Heart left ventricle (tissue), 16 donors: ENCODE data around the gene ASPG. TPM values are rescaled to one million over a fixed set of nuclear protein-coding genes. Genes with fewer than 3 reads are reported as not detected.
"Not testable (repeated sequence)": the region's sequence is repeated elsewhere in the genome, so short reads cannot be mapped to it uniquely, and the experiment has no call there.

Experiments used
- ATAC-seq, 4 donors: fragments of 200-7000 bp; cut with Tn5 transposase; one replicate each; pipeline ENCODE4 v1.9.1; 2020 to 2022; ENCODE audit warnings: moderate library complexity in 4 of 4, mild to moderate bottlenecking in 3 of 4, moderate number of reproducible peaks in 1 of 4
- DNase-seq, 5 donors: peaks; one replicate each; pipeline ENCODE4 v3.0.0-alpha.2; 2020
- H3K27ac ChIP-seq, 12 donors: fragments of 200-600 bp; sonication (generic) in 4 of 12; one replicate each; pipeline versions ENCODE4 v1.5.0 to v1.8.0; 2016 to 2022; ENCODE audit warnings: mild to moderate bottlenecking in 2 of 12
- H3K27me3 ChIP-seq, 9 donors: fragments of 200-600 bp; sonication (generic) in 2 of 9; one replicate each; pipeline versions ENCODE4 v1.5.1 to v1.8.0; 2016 to 2022; ENCODE audit warnings: mild to moderate bottlenecking in 3 of 9
- H3K36me3 ChIP-seq, 9 donors: fragments of 200-600 bp; sonication (generic) in 2 of 9; one replicate each; pipeline versions ENCODE4 v1.5.0 to v1.8.0; 2018 to 2022; ENCODE audit warnings: mild to moderate bottlenecking in 2 of 9
- H3K4me1 ChIP-seq, 12 donors: fragments of 200-600 bp; sonication (generic) in 4 of 12; one replicate each; pipeline versions ENCODE4 v1.5.0 to v1.8.0; 2016 to 2022; ENCODE audit warnings: mild to moderate bottlenecking in 3 of 12
- H3K4me3 ChIP-seq, 12 donors: fragments of 200-600 bp; sonication (generic) in 4 of 12; one replicate each; pipeline versions ENCODE4 v1.5.0 to v1.8.0; 2017 to 2022; ENCODE audit warnings: mild to moderate bottlenecking in 9 of 12, moderate library complexity in 4 of 12
- H3K9me3 ChIP-seq, 12 donors: fragments of 200-600 bp; sonication (generic) in 4 of 12; one replicate each; pipeline versions ENCODE4 v1.5.0 to v1.8.0; 2016 to 2022; ENCODE audit warnings: mild to moderate bottlenecking in 1 of 12
- POLR2A ChIP-seq, 2 donors: fragments of 450-650 bp; IDR thresholded peaks; one replicate each; pipeline ENCODE4 v1.6.1; 2017; ENCODE audit warnings: antibody characterized with exemption in 2 of 2, mild to moderate bottlenecking in 2 of 2, moderate library complexity in 2 of 2
- WGBS, 4 donors: extraction: QIAGEN DNeasy Blood & Tissue Kit in 2 of 4; methylation state at CpG; one replicate each; pipeline versions ENCODE4 v1.1.5 to v1.1.7; 2013 to 2018; 5-methylcytosine and 5-hydroxymethylcytosine counted together
- intact Hi-C, 10 donors: fragments of 100-400 bp; cut with DNase I; formaldehyde crosslinking; loops; one replicate each; pipeline versions ENCODE4 v1.11.1 to v1.14.2; 2022
- polyA plus RNA-seq, 2 donors: library from polyadenylated mRNA; stranded (reverse); fragments of 200-250 nt; gene quantifications; one replicate each; pipeline ENCODE4 v1.2.3, GENCODE V29; 2013
- total RNA-seq, 9 donors: library from RNA; depleted of rRNA in 2 of 9; stranded (reverse); fragments of >200 nt in 2 of 9; fragmentation: NEBNext Ultra II Directional in 3 of 9; extraction: Animal tissue kit (Norgen Biotek cat#: 25700) in 3 of 9; gene quantifications; one replicate each; pipeline versions ENCODE4 v1.1.0 to v1.2.4, GENCODE V29; 2016 to 2023
- TF ChIP-seq, protein P1 (sequence below), 12 donors: fragments of 200-600 bp; sonication (generic) in 4 of 12; IDR thresholded peaks; one replicate each; pipeline versions ENCODE4 v1.5.0 to v1.8.0; 2018 to 2022; ENCODE audit warnings: antibody characterized with exemption in 12 of 12, mild to moderate bottlenecking in 5 of 12
- donor health status: ischemic (EF 13 %, LVEDD 7.1; RV severe dilation, severe dysfunction).
- donor health status: healthy with polysubstance abuse.
- donor health status: DM: no; HTN: yes; CAD: no.
- donor health status: DM: no; HTN: no; CAD: no.
- donor health status: ischemic (EF 25% LVEDD 6.9; RV normal size, moderate dysfunction).
- donor health status: ischemic (EF 25% LVEDD 5.7; RV mildly dilated, moderate dysfunction).
- donor health status: healthy.
- donor health status: DM: yes; HTN: yes; CAD: no.
- donor health status: ischemic (EF 35%, LVEDD 5.7; RV mildly dilated, moderate dysfunction).
- donor health status: nonischemic (EF 11% LVEDD 7.7; RV severe dilation, severe dysfunction).
- donor health status: DM: yes; HTN: yes; CAD: no.
- donor health status: PGD.
- donor health status: ischemic (EF 29% LVEDD 5.4; RV normal size, mild dysfunction).
- donor health status: nonischemic (EF 23%, LVEDD 6.1; RV moderate dilation, normal function).

Gene ASPG
- total and polyA plus RNA-seq, 11 donors: 3.2 to 54.6 (median 16.3) TPM

- TF ChIP-seq, protein P1, sequence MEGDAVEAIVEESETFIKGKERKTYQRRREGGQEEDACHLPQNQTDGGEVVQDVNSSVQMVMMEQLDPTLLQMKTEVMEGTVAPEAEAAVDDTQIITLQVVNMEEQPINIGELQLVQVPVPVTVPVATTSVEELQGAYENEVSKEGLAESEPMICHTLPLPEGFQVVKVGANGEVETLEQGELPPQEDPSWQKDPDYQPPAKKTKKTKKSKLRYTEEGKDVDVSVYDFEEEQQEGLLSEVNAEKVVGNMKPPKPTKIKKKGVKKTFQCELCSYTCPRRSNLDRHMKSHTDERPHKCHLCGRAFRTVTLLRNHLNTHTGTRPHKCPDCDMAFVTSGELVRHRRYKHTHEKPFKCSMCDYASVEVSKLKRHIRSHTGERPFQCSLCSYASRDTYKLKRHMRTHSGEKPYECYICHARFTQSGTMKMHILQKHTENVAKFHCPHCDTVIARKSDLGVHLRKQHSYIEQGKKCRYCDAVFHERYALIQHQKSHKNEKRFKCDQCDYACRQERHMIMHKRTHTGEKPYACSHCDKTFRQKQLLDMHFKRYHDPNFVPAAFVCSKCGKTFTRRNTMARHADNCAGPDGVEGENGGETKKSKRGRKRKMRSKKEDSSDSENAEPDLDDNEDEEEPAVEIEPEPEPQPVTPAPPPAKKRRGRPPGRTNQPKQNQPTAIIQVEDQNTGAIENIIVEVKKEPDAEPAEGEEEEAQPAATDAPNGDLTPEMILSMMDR (IDR thresholded peaks at IDR 0.05): no peak
- no peak for TF ChIP-seq POLR2A (IDR thresholded peaks at IDR 0.05)
- Histone ChIP-seq H3K9me3 (no peaks in the 10 kb centered on the region), H3K27me3 (no peaks in the 10 kb centered on the region), H3K4me3 (no peak overlapping the region), H3K36me3 (peaks cover 0 to 12% (median 0%) of the 10 kb centered on the region in 9 donors), H3K4me1 (peaks cover 2 to 58% (median 20%) of the 10 kb centered on the region in 12 donors), H3K27ac (no peak overlapping the region)
- no peak for ATAC-seq
- DNase-seq: no peak
- intact Hi-C loops: loop anchor here in 2 of 10 donors (10.0 kb wide), 2 partner anchors 123 to 213 kb away; no protein-coding TSS in a partner anchor
- WGBS, 4 donors: 93 to 94% (median 94%) methylated on average over 17 to 34 of the region's 34 CpGs
Observed at GRCh38 chr14:104151566-104152245, 66.2 kb downstream of the ASPG start.

- TF ChIP-seq, protein P1 (IDR thresholded peaks at IDR 0.05): no peak
- TF ChIP-seq POLR2A (IDR thresholded peaks at IDR 0.05): no peak
- H3K4me1 ChIP-seq: peaks cover 2 to 54% (median 19%) of the 10 kb centered on the region in 12 donors
- no peak for DNase-seq
Observed at GRCh38 chr14:104152246-104152575, 66.7 kb downstream of the ASPG start.

GRCh38 chr14:104152686-104153393, 67.3 kb downstream of the ASPG start:
- Histone ChIP-seq H3K27ac (no peak overlapping the region), H3K27me3 (no peaks in the 10 kb centered on the region), H3K4me1 (peaks cover 2 to 50% (median 17%) of the 10 kb centered on the region in 12 donors), H3K4me3 (no peak overlapping the region), H3K36me3 (peaks cover 0 to 12% (median 0%) of the 10 kb centered on the region in 9 donors), H3K9me3 (no peaks in the 10 kb centered on the region)
- ATAC-seq (no peak), DNase-seq (no peak)
- TF ChIP-seq, protein P1 (IDR thresholded peaks at IDR 0.05): no peak
- TF ChIP-seq POLR2A (IDR thresholded peaks at IDR 0.05): no peak
- intact Hi-C loops: loop anchor here in 2 of 10 donors (10.0 kb wide), 2 partner anchors 122 to 212 kb away; no protein-coding TSS in a partner anchor
- 94 to 96% (median 95%) methylated on average over 16 to 21 of the region's 21 CpGs for WGBS, 4 donors

More at GRCh38 chr14:104152246-104152575, 66.7 kb downstream of the ASPG start:
- H3K27me3 ChIP-seq: no peaks in the 10 kb centered on the region
- no peak overlapping the region for H3K4me3 ChIP-seq
- ATAC-seq: no peak
- H3K9me3 ChIP-seq: no peaks in the 10 kb centered on the region
- WGBS, 4 donors: 92 to 96% (median 94%) methylated on average over 9 to 14 of the region's 14 CpGs
- no peak overlapping the region for H3K27ac ChIP-seq
- intact Hi-C loops: loop anchor here in 2 of 10 donors (10.0 kb wide), 2 partner anchors 123 to 213 kb away; no protein-coding TSS in a partner anchor
- peaks cover 0 to 12% (median 0%) of the 10 kb centered on the region in 9 donors for H3K36me3 ChIP-seq

GRCh38 chr14:104153394-104153755, 67.9 kb downstream of the ASPG start:
- not testable (repeated sequence) for H3K9me3 ChIP-seq, ATAC-seq, DNase-seq, H3K27me3 ChIP-seq, H3K4me3 ChIP-seq, H3K27ac ChIP-seq
- 48 to 66% (median 60%) methylated on average over 5 to 7 of the region's 7 CpGs for WGBS, 4 donors
- H3K36me3 ChIP-seq: peaks cover 0 to 12% (median 0%) of the 10 kb centered on the region in 9 donors
- peaks cover 2 to 48% (median 20%) of the 10 kb centered on the region in 12 donors for H3K4me1 ChIP-seq
- intact Hi-C loops: loop anchor here in 2 of 10 donors (10.0 kb wide), 2 partner anchors 121 to 211 kb away; no protein-coding TSS in a partner anchor
